ENCODE data around the gene SRBD1. TPM values are rescaled to one million over a fixed set of nuclear protein-coding genes. Genes with fewer than 3 reads are reported as not detected.

SRBD1 gene
- total RNA-seq, 1 experiment from 2014 or later = 20.6 TPM

GRCh38 chr2:45379399-45380087, 231.5 kb downstream of the SRBD1 start:
- Histone ChIP-seq H3K27ac (ENCODE audit: low read depth, low read length) (no peak overlapping the region), H3K4me1 (ENCODE audit: control insufficient read depth in 1 of 2, insufficient read depth in 2 of 2, low read length in 2 of 2) (no peaks in the 10 kb centered on the region; a peak in 1 of 4 replicates), H3K4me3 (replicated peaks in 1 of 2; ENCODE audit: low read depth in 1 of 2, low read length in 2 of 2) (no peak overlapping the region), H3K9me2 (ENCODE audit: insufficient read depth) (no peaks in the 10 kb centered on the region), H3K4me2 (ENCODE audit: low read length) (no peak overlapping the region), H3K36me3 (ENCODE audit: control insufficient read depth in 1 of 2, insufficient read depth in 2 of 2, low read length in 2 of 2) (no peaks in the 10 kb centered on the region), H2AFZ (ENCODE audit: low read depth, low read length, poor library complexity, severe bottlenecking) (no peak overlapping the region), H3K9me3 (ENCODE audit: control insufficient read depth in 1 of 2, insufficient read depth in 1 of 2, low read depth in 1 of 2, low read length in 2 of 2) (no peaks in the 10 kb centered on the region), H4K20me1 (ENCODE audit: insufficient read depth) (no peaks in the 10 kb centered on the region), H3K79me2 (ENCODE audit: insufficient read depth, low read length) (no peaks in the 10 kb centered on the region), H3K27me3 (ENCODE audit: insufficient read depth, low read length) (no peaks in the 10 kb centered on the region), H3K9ac (ENCODE audit: low read length) (no peak overlapping the region)
- CTCF ChIA-PET = no interaction called here
- DNase-seq (ENCODE audit: low read depth, low spot score) = no peak
- ATAC-seq = no peak
- TF ChIP-seq CBX3 (IDR thresholded peaks at IDR 0.05; ENCODE audit: low read depth) = no peak
- no peak for TF ChIP-seq SP1 (IDR thresholded peaks at IDR 0.05; ENCODE audit: low read depth)
- no peak for TF ChIP-seq EZH2 (IDR thresholded peaks at IDR 0.05)
- no peak for TF ChIP-seq REST (IDR thresholded peaks at IDR 0.05; ENCODE audit: low read depth)
- TF ChIP-seq CEBPB (IDR thresholded peaks at IDR 0.05; ENCODE audit: low read depth) = no peak
- no peak for TF ChIP-seq ZNF274 (IDR thresholded peaks at IDR 0.05; ENCODE audit: low read depth, low read length)
- TF ChIP-seq EZH2phosphoT487 (IDR thresholded peaks at IDR 0.05; ENCODE audit: borderline replicate concordance) = no peak
- TF ChIP-seq POLR2AphosphoS5 (IDR thresholded peaks at IDR 0.05; ENCODE audit: low read depth, low read length) = no peak
- TF ChIP-seq FOSL1 (IDR thresholded peaks at IDR 0.05; ENCODE audit: low read depth) = no peak
- no peak for TF ChIP-seq ATF3 (IDR thresholded peaks at IDR 0.05)
- TF ChIP-seq MAX (IDR thresholded peaks at IDR 0.05) = no peak
- TF ChIP-seq ELF1 (IDR thresholded peaks at IDR 0.05; ENCODE audit: borderline replicate concordance, low read depth) = no peak
- TF ChIP-seq CTCF (IDR thresholded peaks at IDR 0.05 in 2 of 3, conservative IDR thresholded peaks at IDR 0.05 in 1 of 3; ENCODE audit: borderline replicate concordance in 1 of 3, insufficient read depth in 1 of 3, low read depth in 2 of 3, low read length in 2 of 3) = no peak
- POLR2A ChIA-PET = no interaction called here
- BruUV-seq (replicated peaks) = no TSS peak
- RAD21 ChIA-PET (ENCODE audit: low non-redundant PET in 1 of 2, low total read pairs in 2 of 2, uncharacterized antibody in 2 of 2, unreplicated experiment in 2 of 2) = no interaction called here
- intact Hi-C loops (cut with micrococcal nuclease) = no loop called here

Data from HCT116 (cell line).